Vagina (tissue), 2 donors: ENCODE measurements around the gene RALGAPB. TPM values are rescaled to one million over a fixed set of nuclear protein-coding genes. Genes with fewer than 3 reads are reported as not detected.

ENCODE experiments used
- DNase-seq, 2 donors: peaks; one replicate each; pipeline ENCODE4 v3.0.0-alpha.2; 2017; ENCODE audit errors: extremely low spot score in 2 of 2
- H3K27ac ChIP-seq: fragments of 200-600 bp; sonication (generic); one replicate; pipeline ENCODE4 v1.5.1; 2019
- H3K27me3 ChIP-seq: fragments of 200-600 bp; sonication (generic); one replicate; pipeline ENCODE4 v1.5.1; 2019
- H3K36me3 ChIP-seq, 2 donors: fragments of 200-600 bp; sonication (generic); one replicate each; pipeline ENCODE4 v1.5.1; 2017 to 2019
- H3K4me1 ChIP-seq: fragments of 200-600 bp; sonication (generic); one replicate; pipeline ENCODE4 v1.5.1; 2019
- H3K4me3 ChIP-seq, 2 donors: fragments of 200-600 bp; sonication (generic); 1 replicate in 1 of 2; 2 replicates in 1 of 2; pipeline ENCODE4 v1.5.1; 2016 to 2019
- H3K9me3 ChIP-seq: fragments of 200-600 bp; sonication (generic); one replicate; pipeline ENCODE4 v1.5.1; 2019
- POLR2A ChIP-seq, 2 donors: fragments of 450-650 bp; IDR thresholded peaks; one replicate each; pipeline ENCODE4 v1.6.1; 2017; ENCODE audit warnings: antibody characterized with exemption in 2 of 2, mild to moderate bottlenecking in 2 of 2, moderate library complexity in 2 of 2
- POLR2AphosphoS5 ChIP-seq, 2 donors: sonication (generic); formaldehyde crosslinking; IDR thresholded peaks; one replicate each; pipeline ENCODE4 v1.9.0; 2017; ENCODE audit warnings: antibody characterized with exemption in 2 of 2, mild to moderate bottlenecking in 2 of 2, low read depth in 1 of 2; ENCODE audit not compliant: insufficient read depth in 1 of 2
- intact Hi-C: fragments of 100-400 bp; cut with DNase I; formaldehyde crosslinking; loops from one replicate; pipeline ENCODE4 v1.15.1; 2023
- total RNA-seq: library from RNA; depleted of rRNA; stranded (reverse); fragments of >200 nt; gene quantifications from one replicate; pipeline ENCODE4 v1.2.3, GENCODE V29; 2016
- TF ChIP-seq, protein P1 (sequence below), 3 experiments: fragments of 450-650 bp in 2 of 3; fragments of 200-600 bp in 1 of 3; sonication (generic) in 1 of 3; IDR thresholded peaks; one replicate each; pipeline ENCODE4 v1.5.1; 2017 to 2019; ENCODE audit warnings: antibody characterized with exemption in 3 of 3, mild to moderate bottlenecking in 2 of 3, moderate library complexity in 2 of 3

RALGAPB gene
- total RNA-seq, 1 donor from 2014 or later, result 45.2 TPM

DNA sequence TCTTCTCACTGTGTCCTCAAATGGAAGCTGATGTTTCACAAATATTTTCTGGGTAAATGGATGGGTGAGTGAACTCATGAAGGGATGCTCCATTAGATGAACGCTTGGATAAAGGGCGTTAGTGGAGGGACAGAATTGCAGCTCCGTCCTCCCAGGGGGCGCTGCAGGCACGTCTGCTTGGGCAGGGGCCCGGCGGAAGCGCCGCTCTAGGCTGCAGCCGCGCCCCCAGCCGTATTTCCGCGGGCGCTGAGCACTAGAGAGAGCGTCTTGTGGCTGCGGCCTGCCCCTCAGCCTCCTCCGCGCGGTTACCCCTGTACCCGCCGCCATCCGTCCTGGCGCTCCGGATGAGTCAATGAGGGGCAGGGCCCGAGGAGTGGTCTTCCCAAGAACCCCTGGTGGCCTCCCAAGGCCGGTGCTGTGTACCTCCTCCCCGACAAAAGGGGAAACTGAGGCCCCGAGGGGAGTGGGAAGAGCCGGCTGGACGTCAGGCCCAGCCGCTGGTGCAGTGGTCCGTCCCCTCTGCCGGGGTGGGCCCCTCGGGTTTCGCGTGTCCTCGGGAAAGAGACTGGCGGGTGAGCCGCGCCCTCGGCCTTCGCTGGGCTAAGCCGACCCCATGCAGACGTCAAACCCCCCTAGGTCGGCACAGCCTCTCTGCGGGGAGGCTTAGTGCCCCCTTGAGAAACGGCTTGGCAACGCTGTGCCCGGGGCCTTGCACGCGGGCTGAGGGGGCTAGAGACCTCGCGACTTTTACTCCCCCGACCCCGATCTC is 26.0 kb upstream of the RALGAPB start:
- Histone ChIP-seq H3K4me1 (peaks cover 19% of the 10 kb centered on the region), H3K27me3 (no peaks in the 10 kb centered on the region), H3K36me3 (peaks cover 0 to 14% of the 10 kb centered on the region in 2 donors), H3K4me3 (peak overlapping the region; percentile 92), H3K9me3 (no peaks in the 10 kb centered on the region), H3K27ac (peak overlapping the region; percentile 83)
- TF ChIP-seq POLR2AphosphoS5 (IDR thresholded peaks at IDR 0.05; ENCODE audit: insufficient read depth in 1 of 2, low read depth in 1 of 2) (peak; percentile 90 to 95), POLR2A (IDR thresholded peaks at IDR 0.05) (peak in 1 of 2 donors; percentile 68)
- TF ChIP-seq, protein P1, sequence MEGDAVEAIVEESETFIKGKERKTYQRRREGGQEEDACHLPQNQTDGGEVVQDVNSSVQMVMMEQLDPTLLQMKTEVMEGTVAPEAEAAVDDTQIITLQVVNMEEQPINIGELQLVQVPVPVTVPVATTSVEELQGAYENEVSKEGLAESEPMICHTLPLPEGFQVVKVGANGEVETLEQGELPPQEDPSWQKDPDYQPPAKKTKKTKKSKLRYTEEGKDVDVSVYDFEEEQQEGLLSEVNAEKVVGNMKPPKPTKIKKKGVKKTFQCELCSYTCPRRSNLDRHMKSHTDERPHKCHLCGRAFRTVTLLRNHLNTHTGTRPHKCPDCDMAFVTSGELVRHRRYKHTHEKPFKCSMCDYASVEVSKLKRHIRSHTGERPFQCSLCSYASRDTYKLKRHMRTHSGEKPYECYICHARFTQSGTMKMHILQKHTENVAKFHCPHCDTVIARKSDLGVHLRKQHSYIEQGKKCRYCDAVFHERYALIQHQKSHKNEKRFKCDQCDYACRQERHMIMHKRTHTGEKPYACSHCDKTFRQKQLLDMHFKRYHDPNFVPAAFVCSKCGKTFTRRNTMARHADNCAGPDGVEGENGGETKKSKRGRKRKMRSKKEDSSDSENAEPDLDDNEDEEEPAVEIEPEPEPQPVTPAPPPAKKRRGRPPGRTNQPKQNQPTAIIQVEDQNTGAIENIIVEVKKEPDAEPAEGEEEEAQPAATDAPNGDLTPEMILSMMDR (IDR thresholded peaks at IDR 0.05), result peak; percentile 56 to 98 (median 95)
- DNase-seq, result no peak
- intact Hi-C loops, result no loop called here

DNA sequence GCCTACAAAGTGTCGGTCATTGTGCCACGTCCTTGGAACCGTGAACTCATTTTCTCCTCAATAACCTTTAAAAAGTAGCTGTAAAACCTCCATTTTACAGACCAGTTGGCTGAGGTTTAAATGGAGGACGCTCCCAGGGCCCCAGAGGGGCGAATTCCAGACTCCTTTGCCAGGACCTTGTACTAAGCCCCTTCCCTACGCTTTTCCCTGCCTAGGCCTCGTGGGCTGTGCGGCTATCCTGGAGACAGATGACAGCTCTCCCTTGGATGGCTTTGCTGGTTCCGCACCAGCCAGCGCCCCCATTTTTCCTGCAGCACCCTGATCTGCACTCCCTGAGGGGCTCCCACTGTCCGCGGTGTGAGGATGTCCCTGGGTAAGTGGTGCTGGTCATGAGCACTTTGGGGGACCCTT is 25.4 kb upstream of the RALGAPB start:
- Histone ChIP-seq H3K27ac (peak overlapping the region; percentile 83), H3K4me1 (peaks cover 19% of the 10 kb centered on the region)
- intact Hi-C loops, result no loop called here

DNA sequence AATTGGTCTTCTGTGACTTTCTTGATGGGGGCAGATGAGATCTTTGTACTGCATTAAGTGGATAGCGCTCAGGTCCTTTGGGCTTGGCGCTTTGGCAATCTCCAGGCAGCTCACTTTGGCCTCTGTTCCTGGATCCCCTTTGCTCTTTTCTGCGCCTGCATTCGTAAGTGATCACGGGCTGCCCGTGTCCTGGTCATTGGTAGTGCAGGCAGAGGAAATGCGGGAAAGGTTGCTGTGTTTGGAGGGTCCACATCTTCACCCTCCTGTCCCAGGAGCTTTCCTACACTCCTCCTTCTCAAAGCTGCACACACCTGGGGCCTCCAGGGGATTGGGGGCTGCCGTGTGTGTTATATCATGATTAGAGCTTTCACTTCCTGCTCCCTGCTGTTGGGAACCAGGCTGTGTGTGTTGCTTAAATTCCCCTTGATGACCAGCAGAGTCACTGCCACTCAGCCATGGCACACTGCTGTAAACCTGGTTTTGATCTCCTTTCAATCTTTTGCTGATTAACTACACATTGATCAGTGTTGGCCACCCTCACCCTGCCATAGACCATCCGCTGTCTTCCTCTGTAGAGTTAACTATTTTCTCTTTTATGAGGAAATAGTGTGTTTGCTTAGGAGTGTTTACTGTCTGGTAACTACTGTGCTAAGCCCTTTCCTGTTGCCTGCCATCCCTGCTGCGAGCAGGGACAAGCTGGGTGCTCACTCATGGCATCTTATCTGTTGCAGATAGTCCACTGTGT is 24.5 kb upstream of the RALGAPB start:
- no peak overlapping the region for H3K27ac ChIP-seq
- peaks cover 19% of the 10 kb centered on the region for H3K4me1 ChIP-seq
- no peaks in the 10 kb centered on the region for H3K9me3 ChIP-seq
- intact Hi-C loops, result no loop called here
- DNase-seq, result no peak
- H3K4me3 ChIP-seq, result no peak overlapping the region
- H3K27me3 ChIP-seq, result no peaks in the 10 kb centered on the region
- TF ChIP-seq POLR2AphosphoS5 (IDR thresholded peaks at IDR 0.05; ENCODE audit: insufficient read depth in 1 of 2, low read depth in 1 of 2), result no peak
- TF ChIP-seq, protein P1 (IDR thresholded peaks at IDR 0.05), result no peak
- no peak for TF ChIP-seq POLR2A (IDR thresholded peaks at IDR 0.05)
- peaks cover 0 to 14% of the 10 kb centered on the region in 2 donors for H3K36me3 ChIP-seq

More for the DNA sequence above, 25.4 kb upstream of the RALGAPB start:
- Histone ChIP-seq H3K4me3 (peak overlapping the region; percentile 92), H3K9me3 (no peaks in the 10 kb centered on the region), H3K27me3 (no peaks in the 10 kb centered on the region), H3K36me3 (peaks cover 0 to 14% of the 10 kb centered on the region in 2 donors)
- TF ChIP-seq, protein P1 (IDR thresholded peaks at IDR 0.05), result no peak
- TF ChIP-seq POLR2A (IDR thresholded peaks at IDR 0.05) (no peak), POLR2AphosphoS5 (IDR thresholded peaks at IDR 0.05; ENCODE audit: insufficient read depth in 1 of 2, low read depth in 1 of 2) (no peak)
- no peak for DNase-seq

DNA sequence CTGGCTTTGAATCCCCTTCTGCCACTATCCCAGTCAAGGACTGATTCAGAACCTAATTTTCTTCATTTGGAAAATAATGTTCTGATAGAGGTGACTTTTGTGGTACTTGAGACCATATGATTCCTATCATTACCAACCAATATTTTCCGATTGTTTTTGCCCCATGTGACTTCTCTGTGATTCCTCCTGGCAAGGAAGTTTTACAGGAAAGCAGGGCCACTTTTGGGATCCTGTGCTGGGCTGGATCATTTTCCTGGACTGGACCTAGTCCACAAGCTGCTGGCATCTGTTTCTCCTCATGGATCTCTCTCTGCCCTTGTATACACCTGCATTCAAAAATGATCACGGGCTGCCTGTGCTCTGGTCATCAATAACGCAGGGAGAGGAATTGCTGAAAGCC is 23.6 kb upstream of the RALGAPB start:
- Histone ChIP-seq H3K27ac (no peak overlapping the region), H3K4me3 (no peak overlapping the region), H3K27me3 (no peaks in the 10 kb centered on the region), H3K4me1 (peaks cover 19% of the 10 kb centered on the region), H3K9me3 (no peaks in the 10 kb centered on the region), H3K36me3 (peaks cover 0 to 14% of the 10 kb centered on the region in 2 donors)
- TF ChIP-seq, protein P1 (IDR thresholded peaks at IDR 0.05), result no peak
- no peak for TF ChIP-seq POLR2A (IDR thresholded peaks at IDR 0.05)
- no peak for TF ChIP-seq POLR2AphosphoS5 (IDR thresholded peaks at IDR 0.05; ENCODE audit: insufficient read depth in 1 of 2, low read depth in 1 of 2)
- no peak for DNase-seq
- intact Hi-C loops, result no loop called here
